K562 (cell line): ENCODE results near the gene CLEC3A. TPM values are rescaled to one million over a fixed set of nuclear protein-coding genes. Genes with fewer than 3 reads are reported as not detected.

Experiments used
- FOS ChIP-seq: IDR thresholded peaks from 3 replicates; pipeline ENCODE4 v1.6.1; 2011; ENCODE audit not compliant: insufficient read length; ENCODE audit errors: extremely low read depth
- GTF2A2 ChIP-seq: IDR thresholded peaks from 2 replicates; pipeline ENCODE4 v1.6.1; 2016; ENCODE audit warnings: mild to moderate bottlenecking, missing genetic modification characterization, missing compliant biosample characterization
- MLX ChIP-seq, 2 experiments: fragments of 450-650 bp in 1 of 2; sonication (generic) in 1 of 2; formaldehyde crosslinking; conservative IDR thresholded peaks; 2 replicates each; pipeline versions ENCODE4 v1.4.0 to v1.8.1; 2020 to 2022; ENCODE audit warnings: mild to moderate bottlenecking in 1 of 2, missing genetic modification reagents in 1 of 2
- MYBL2 ChIP-seq, 2 experiments: fragments of 450-650 bp in 1 of 2; sonication (generic) in 1 of 2; formaldehyde crosslinking in 1 of 2; IDR thresholded peaks; 2 replicates each; pipeline versions ENCODE4 v1.6.1 to v1.8.1; 2017 to 2022; ENCODE audit warnings: borderline replicate concordance in 1 of 2, inconsistent platforms in 1 of 2, low read depth in 1 of 2, mild to moderate bottlenecking in 1 of 2, missing genetic modification reagents in 1 of 2, moderate library complexity in 1 of 2
- NFE2L1 ChIP-seq: fragments of 450-650 bp; IDR thresholded peaks from 2 replicates; pipeline ENCODE4 v1.6.1; 2016; ENCODE audit warnings: missing genetic modification characterization, low read depth, mild to moderate bottlenecking, missing compliant biosample characterization, moderate library complexity, borderline replicate concordance
- NFIC ChIP-seq: fragments of 450-650 bp; IDR thresholded peaks from 2 replicates; pipeline ENCODE4 v1.6.1; 2017; ENCODE audit warnings: mild to moderate bottlenecking, inconsistent platforms
- POLR3A ChIP-seq: IDR thresholded peaks from 2 replicates; pipeline ENCODE4 v1.6.1; 2011; ENCODE audit warnings: borderline replicate concordance, mild to moderate bottlenecking, moderate library complexity; ENCODE audit not compliant: insufficient read length, insufficient read depth; ENCODE audit errors: extremely low read depth
- RBM34 ChIP-seq: fragments of 200-400 bp; formaldehyde crosslinking; IDR thresholded peaks from 2 replicates; pipeline ENCODE4 v1.6.1; 2018; ENCODE audit warnings: low read length, borderline replicate concordance; ENCODE audit not compliant: insufficient read depth
- REST ChIP-seq, 2 experiments: fragments of 450-650 bp; formaldehyde crosslinking in 1 of 2; IDR thresholded peaks; 2 replicates each; pipeline versions ENCODE4 v1.4.0 to v1.6.1; 2014 to 2020; ENCODE audit warnings: mild to moderate bottlenecking in 2 of 2, borderline replicate concordance in 1 of 2, low read depth in 1 of 2
- SNAPC5 ChIP-seq: fragments of 250-450 bp; sonication (Bioruptor Pico); IDR thresholded peaks from 2 replicates; pipeline ENCODE4 v1.8.0; 2021; ENCODE audit warnings: moderate library complexity, mild to moderate bottlenecking, inconsistent platforms
- ZFP30 ChIP-seq: fragments of 250-450 bp; sonication (Bioruptor Pico); IDR thresholded peaks from 2 replicates; pipeline ENCODE4 v1.8.0; 2022; ENCODE audit warnings: moderate library complexity, mild to moderate bottlenecking, inconsistent platforms, borderline replicate concordance
- ZNF140 ChIP-seq: fragments of 250-450 bp; sonication (Bioruptor Pico); IDR thresholded peaks from 2 replicates; pipeline ENCODE4 v1.8.0; 2021; ENCODE audit warnings: moderate library complexity, mild to moderate bottlenecking, inconsistent platforms
- ZNF282 ChIP-seq: sonication (generic); formaldehyde crosslinking; IDR thresholded peaks from 2 replicates; pipeline ENCODE4 v1.8.1; 2023; ENCODE audit warnings: missing genetic modification reagents
- ZNF780A ChIP-seq: fragments of 250-450 bp; sonication (Bioruptor Pico); IDR thresholded peaks from 2 replicates; pipeline ENCODE4 v1.5.0; 2021; ENCODE audit warnings: mild to moderate bottlenecking
- polyA plus RNA-seq, 8 experiments: library from polyadenylated mRNA; depleted of rRNA in 4 of 8; stranded (reverse) in 5 of 8; unstranded in 3 of 8; fragments of >200 nt; fragmentation: Nextera tagmentation in 2 of 8; fragmentation: Illumina TruSeq in 1 of 8; extraction: Ambion mirVana in 2 of 8; extraction: Trizol in 1 of 8; gene quantifications; 2 replicates each; pipeline versions ENCODE4 v1.2.1 to v1.2.3, GENCODE V29; 2011 to 2014; ENCODE audit warnings: inconsistent platforms in 1 of 8, missing spikeins in 1 of 8
- total RNA-seq, 7 experiments: library from RNA; depleted of rRNA in 6 of 7; stranded (reverse); fragments of >200 nt in 6 of 7; fragmentation: Illumina TruSeq in 2 of 7; extraction: Trizol in 2 of 7; gene quantifications; 2 replicates each; pipeline versions ENCODE4 v1.2.1 to v1.2.3, GENCODE V29; 2011 to 2021; ENCODE audit warnings: low replicate concordance in 1 of 7

Gene CLEC3A
- total and polyA plus RNA-seq, 9 of the 15 experiments (the other 6 are each of a cell fraction or from before 2014, with no cell fraction given): not detected

GRCh38 chr16:78045865-78046581, 23.7 kb downstream of the CLEC3A start (continued):
- TF ChIP-seq REST (IDR thresholded peaks at IDR 0.05; ENCODE audit: borderline replicate concordance) (peak; percentile 99), REST (CRISPR knock-in tag; IDR thresholded peaks at IDR 0.05; ENCODE audit: low read depth) (peak; percentile 98), MLX (CRISPR knock-in tag; conservative IDR thresholded peaks at IDR 0.05) (no peak), ZNF140 (CRISPR knock-in tag) (no peak), SNAPC5 (CRISPR knock-in tag) (no peak), FOS (no peak), GTF2A2 (tag) (no peak), ZFP30 (no peak), ZNF282 (no peak), MYBL2 (IDR thresholded peaks at IDR 0.05; ENCODE audit: low read depth) (no peak), MYBL2 (CRISPR knock-in tag; IDR thresholded peaks at IDR 0.05; ENCODE audit: borderline replicate concordance) (no peak), NFE2L1 (tag) (no peak), RBM34 (no peak), POLR3A (no peak), NFIC (no peak), ZNF780A (CRISPR knock-in tag) (no peak)
